GM18508 (cell line): ENCODE measurements around the gene C2CD3.
"Not testable (repeated sequence)": the region's sequence is repeated elsewhere in the genome, so short reads cannot be mapped to it uniquely, and the experiment has no call there.

Source experiments
- ATAC-seq: cut with Tn5 transposase; IDR thresholded peaks from one replicate; pipeline ENCODE4 v1.9.1; 2021; ENCODE audit warnings: moderate number of reproducible peaks; ENCODE audit not compliant: insufficient read depth, unreplicated experiment

C2CD3 gene

GRCh38 chr11:74129121-74129520, 41.7 kb downstream of the C2CD3 start:
- ATAC-seq, result not testable (repeated sequence)

- ATAC-seq, result no peak
These were observed 47.8 kb downstream of the C2CD3 start for GRCh38 chr11:74123008-74123448.

- ATAC-seq, result no peak
These were observed 49.0 kb downstream of the C2CD3 start for GRCh38 chr11:74121804-74122203.

- ATAC-seq, result not testable (repeated sequence)
These were observed 50.4 kb downstream of the C2CD3 start for GRCh38 chr11:74120260-74121035.

GRCh38 chr11:74116719-74117118, 54.1 kb downstream of the C2CD3 start:
- ATAC-seq, result no peak

GRCh38 chr11:74112877-74113276, 57.9 kb downstream of the C2CD3 start:
- ATAC-seq, result no peak

- ATAC-seq, result no peak
These were observed 64.7 kb downstream of the C2CD3 start for GRCh38 chr11:74106124-74106523.

- ATAC-seq, result no peak
These were observed 68.5 kb downstream of the C2CD3 start for GRCh38 chr11:74102321-74102720.

- ATAC-seq, result no peak
These were observed 70.1 kb downstream of the C2CD3 start for GRCh38 chr11:74100735-74101134.

GRCh38 chr11:74100231-74100630, 70.6 kb downstream of the C2CD3 start:
- ATAC-seq, result no peak

- ATAC-seq, result no peak
These were observed 73.0 kb downstream of the C2CD3 start for GRCh38 chr11:74097686-74098237.

- no peak for ATAC-seq
These were observed 76.4 kb downstream of the C2CD3 start for GRCh38 chr11:74094393-74094792.

- no peak for ATAC-seq
These were observed 78.4 kb downstream of the C2CD3 start for GRCh38 chr11:74092425-74092824.

GRCh38 chr11:74091549-74091948, 79.3 kb downstream of the C2CD3 start:
- ATAC-seq, result no peak

GRCh38 chr11:74090701-74091100, 80.1 kb downstream of the C2CD3 start:
- ATAC-seq, result no peak

GRCh38 chr11:74086242-74086884, 84.4 kb downstream of the C2CD3 start:
- no peak for ATAC-seq

- ATAC-seq, result no peak
These were observed 85.3 kb downstream of the C2CD3 start for GRCh38 chr11:74085542-74085892.

- ATAC-seq, result no peak
These were observed 85.8 kb downstream of the C2CD3 start for GRCh38 chr11:74084796-74085541.

GRCh38 chr11:74083927-74084326, 86.9 kb downstream of the C2CD3 start:
- not testable (repeated sequence) for ATAC-seq

GRCh38 chr11:74081428-74081827, 89.4 kb downstream of the C2CD3 start:
- no peak for ATAC-seq

- no peak for ATAC-seq
These were observed 93.6 kb downstream of the C2CD3 start for GRCh38 chr11:74077193-74077592.
